GM12878 (cell line): ENCODE measurements around the gene ADAMTS6. TPM values are rescaled to one million over a fixed set of nuclear protein-coding genes. Genes with fewer than 3 reads are reported as not detected.

Experiments
- ATAC-seq: fragments of 200-7000 bp; cut with Tn5 transposase; 3 replicates; pipeline ENCODE4 v1.9.1; 2020; ENCODE audit warnings: mild to moderate bottlenecking, moderate library complexity
- BruUV-seq: library from RNA; stranded (reverse); fragments of 400-500 nt; replicated peaks from 2 replicates; lab custom pipeline; 2021; lab: Mats Ljungman, UMichigan
- CTCF ChIA-PET: fragments of 300-600 bp; sonication (Branson Sonifier 250); formaldehyde crosslinking; extraction: SDS; loops from one replicate; lab custom pipeline; 2021; ENCODE audit warnings: inconsistent platforms; lab: Yijun Ruan, JAX
- POLR2A ChIA-PET: fragments of 350-600 bp; formaldehyde crosslinking; extraction: SDS; loops from one replicate; lab custom pipeline; 2021; ENCODE audit warnings: inconsistent platforms; lab: Charles Lee
- RAD21 ChIA-PET: fragments of 300-600 bp; sonication (Branson Sonifier 250); formaldehyde crosslinking; loops from one replicate; lab custom pipeline; 2023; ENCODE audit warnings: antibody characterized with exemption; ENCODE audit not compliant: unreplicated experiment; lab: Charles Lee
- SMC1A ChIA-PET: fragments of 300-600 bp; sonication (Branson Sonifier 250); formaldehyde crosslinking; loops from one replicate; lab custom pipeline; 2023; ENCODE audit not compliant: unreplicated experiment, uncharacterized antibody; lab: Charles Lee
- DNase-seq: peaks from one replicate; pipeline ENCODE4 v3.0.0-alpha.2; 2011; ENCODE audit warnings: low read depth, low spot score
- FAIRE-seq: peaks from 3 replicates; lab custom pipeline; 2011; peaks lifted over from hg19 to GRCh38; lab: Jason Lieb, UNC
- H2AFZ ChIP-seq: 2 replicates; pipeline ENCODE4 v1.6.0; 2011; ENCODE audit warnings: low read depth, low read length, control low read depth; ENCODE audit not compliant: control insufficient read depth
- H3K27ac ChIP-seq: 2 replicates; pipeline ENCODE4 v1.5.1; 2011; ENCODE audit warnings: control low read depth; ENCODE audit not compliant: control insufficient read depth, insufficient read depth
- H3K27me3 ChIP-seq, 2 experiments: replicated peaks in 1 of 2; 2 replicates each; pipeline versions ENCODE4 v1.6.0 to v1.6.1; 2011; ENCODE audit warnings: low read length in 1 of 2; ENCODE audit not compliant: control insufficient read depth in 2 of 2, insufficient read depth in 2 of 2
- H3K36me3 ChIP-seq, 2 experiments: 2 replicates each; pipeline ENCODE4 v1.5.1; 2011; ENCODE audit warnings: low read length in 1 of 2; ENCODE audit not compliant: control insufficient read depth in 2 of 2, insufficient read depth in 2 of 2
- H3K4me1 ChIP-seq: 2 replicates; pipeline ENCODE4 v1.6.1; 2011; ENCODE audit warnings: mild to moderate bottlenecking, low read length, moderate library complexity, mixed read lengths; ENCODE audit not compliant: control insufficient read depth, insufficient read depth
- H3K4me2 ChIP-seq: 2 replicates; pipeline ENCODE4 v1.6.0; 2011; ENCODE audit warnings: control low read depth; ENCODE audit not compliant: control insufficient read depth, insufficient read depth
- H3K4me3 ChIP-seq: fragments of 200-600 bp; sonication (generic); 2 replicates; pipeline ENCODE4 v1.5.1; 2016
- H3K79me2 ChIP-seq: 2 replicates; pipeline ENCODE4 v1.6.0; 2011; ENCODE audit warnings: low read length; ENCODE audit not compliant: control insufficient read depth, insufficient read depth
- H3K9ac ChIP-seq: 2 replicates; pipeline ENCODE4 v1.8.0; 2011; ENCODE audit warnings: low read length, control low read depth, mixed read lengths; ENCODE audit not compliant: control insufficient read depth, insufficient read depth
- H3K9me3 ChIP-seq: replicated peaks from 3 replicates; pipeline ENCODE4 v1.5.1; 2011; ENCODE audit warnings: mild to moderate bottlenecking, low read length; ENCODE audit not compliant: control insufficient read depth, insufficient read depth
- H4K20me1 ChIP-seq: 2 replicates; pipeline ENCODE4 v1.6.0; 2011; ENCODE audit not compliant: control insufficient read depth, insufficient read depth
- CBX5 ChIP-seq: sonication (generic); IDR thresholded peaks from 2 replicates; pipeline ENCODE4 v1.6.1; 2016; ENCODE audit warnings: low read depth, moderate library complexity, mild to moderate bottlenecking, inconsistent platforms
- CREB1 ChIP-seq: IDR thresholded peaks from 2 replicates; pipeline ENCODE4 v1.6.1; 2012; ENCODE audit warnings: low read depth, mild to moderate bottlenecking, inconsistent platforms
- E2F8 ChIP-seq: fragments of 450-650 bp; IDR thresholded peaks from 2 replicates; pipeline ENCODE4 v1.6.1; 2018; ENCODE audit warnings: mild to moderate bottlenecking, low read depth, moderate library complexity; ENCODE audit not compliant: partially characterized antibody
- MEF2B ChIP-seq: fragments of 450-650 bp; IDR thresholded peaks from 2 replicates; pipeline ENCODE4 v1.6.1; 2018; ENCODE audit warnings: mild to moderate bottlenecking, moderate library complexity; ENCODE audit not compliant: partially characterized antibody, poor library complexity, severe bottlenecking
- NFYB ChIP-seq: IDR thresholded peaks from 2 replicates; pipeline ENCODE4 v1.6.1; 2011; ENCODE audit warnings: low read depth, mild to moderate bottlenecking, low read length, improper control_type of control experiment, moderate library complexity; ENCODE audit not compliant: insufficient read depth
- PKNOX1 ChIP-seq: fragments of 450-650 bp; IDR thresholded peaks from 2 replicates; pipeline ENCODE4 v1.6.1; 2016; ENCODE audit warnings: mild to moderate bottlenecking
- RELB ChIP-seq: fragments of 450-650 bp; IDR thresholded peaks from 2 replicates; pipeline ENCODE4 v1.6.1; 2017; ENCODE audit warnings: low read depth, mild to moderate bottlenecking, moderate library complexity
- ZBTB4 ChIP-seq: fragments of 450-650 bp; formaldehyde crosslinking; IDR thresholded peaks from 2 replicates; pipeline ENCODE4 v1.4.0; 2022; ENCODE audit warnings: mild to moderate bottlenecking, moderate library complexity
- WGBS: methylation state at CpG from one replicate; pipeline ENCODE4 v1.1.6; 2016; ENCODE audit warnings: low lambda C conversion rate; ENCODE audit not compliant: insufficient replicate concordance, insufficient coverage; ENCODE audit errors: missing lambda C conversion rate; 5-methylcytosine and 5-hydroxymethylcytosine counted together
- in situ Hi-C: fragments of 300-500 bp; cut with MboI; formaldehyde crosslinking; loops from 9 replicates; pipeline ENCODE4 v1.14.3; 2018; ENCODE audit warnings: mixed read lengths
- intact Hi-C: fragments of 100-400 bp; cut with micrococcal nuclease; formaldehyde crosslinking; loops from one replicate; pipeline ENCODE4 v1.14.2; 2022; ENCODE audit not compliant: unreplicated experiment
- polyA plus RNA-seq, 11 experiments: library from polyadenylated mRNA; depleted of rRNA in 4 of 11; unstranded in 6 of 11; stranded (reverse) in 5 of 11; fragments of >200 nt; fragmentation: Nextera tagmentation in 4 of 11; fragmentation: Illumina TruSeq in 1 of 11; extraction: Ambion mirVana in 4 of 11; extraction: Trizol in 1 of 11; gene quantifications; 1 replicate in 1 of 11; 2 replicates in 10 of 11; pipeline versions ENCODE4 v1.2.1 to v1.2.3, GENCODE V29; 2011 to 2016; ENCODE audit warnings: inconsistent platforms in 2 of 11, missing spikeins in 2 of 11, low read depth in 1 of 11
- total RNA-seq, 4 experiments: library from RNA; depleted of rRNA in 3 of 4; stranded (reverse); fragments of >200 nt in 3 of 4; fragmentation: Illumina TruSeq in 1 of 4; extraction: Trizol in 1 of 4; gene quantifications; 2 replicates each; pipeline versions ENCODE4 v1.2.1 to v1.2.3, GENCODE V29; 2013 to 2021

The ADAMTS6 gene
- total and polyA plus RNA-seq, 10 of the 15 experiments (the other 5 are each of a cell fraction or from before 2014, with no cell fraction given), result 1.1 to 12.3 (median 6.5) TPM

GRCh38 chr5:65307931-65308330 is 173.8 kb downstream of the ADAMTS6 start:
- 100% methylated on average over 1 of the region's 1 CpG for WGBS
- RAD21 ChIA-PET, result no interaction called here
- in situ Hi-C loops, result no loop called here
- no TSS peak for BruUV-seq
- ATAC-seq (no peak), FAIRE-seq (no peak)
- no peak overlapping the region for H3K4me2 ChIP-seq
- no peaks in the 10 kb centered on the region for H3K4me1 ChIP-seq
- POLR2A ChIA-PET, result no interaction called here
- CTCF ChIA-PET, result no interaction called here
- H3K36me3 ChIP-seq, result no peaks in the 10 kb centered on the region
- no peaks in the 10 kb centered on the region for H3K27me3 ChIP-seq
- no peaks in the 10 kb centered on the region for H4K20me1 ChIP-seq
- SMC1A ChIA-PET, result no interaction called here
- H3K79me2 ChIP-seq, result no peaks in the 10 kb centered on the region
- no peak overlapping the region for H2AFZ ChIP-seq
- H3K9me3 ChIP-seq, result no peaks in the 10 kb centered on the region
- TF ChIP-seq NFYB (no peak), PKNOX1 (no peak)
- TF ChIP-seq, all 136 proteins: peak for 0
- Histone ChIP-seq H3K9ac (no peak overlapping the region), H3K4me3 (no peak overlapping the region), H3K27ac (no peak overlapping the region)
- intact Hi-C loops, result no loop called here
- DNase-seq, result no peak

GRCh38 chr5:65307088-65307487 is 174.6 kb downstream of the ADAMTS6 start:
- Histone ChIP-seq H3K9ac (no peak overlapping the region), H3K4me1 (no peaks in the 10 kb centered on the region), H3K4me2 (no peak overlapping the region), H3K27me3 (no peaks in the 10 kb centered on the region), H4K20me1 (no peaks in the 10 kb centered on the region), H3K4me3 (no peak overlapping the region), H3K9me3 (no peaks in the 10 kb centered on the region), H3K27ac (no peak overlapping the region), H3K79me2 (no peaks in the 10 kb centered on the region), H2AFZ (no peak overlapping the region), H3K36me3 (no peaks in the 10 kb centered on the region)
- intact Hi-C loops, result no loop called here
- ChIA-PET CTCF (no interaction called here), POLR2A (no interaction called here), SMC1A (no interaction called here), RAD21 (no interaction called here)
- DNase-seq (no peak), ATAC-seq (no peak), FAIRE-seq (no peak)
- in situ Hi-C loops, result no loop called here
- WGBS, result 11% methylated on average over 3 of the region's 3 CpGs
- no TSS peak for BruUV-seq
- TF ChIP-seq RELB, result no peak
- no peak for TF ChIP-seq CREB1
- no peak for TF ChIP-seq E2F8
- TF ChIP-seq ZBTB4 (CRISPR knock-in tag), result no peak
- no peak for TF ChIP-seq CBX5
- no peak for TF ChIP-seq MEF2B
